ENCODE data around the gene SLC16A9. TPM values are rescaled to one million over a fixed set of nuclear protein-coding genes. Genes with fewer than 3 reads are reported as not detected.
"Not testable (repeated sequence)": the region's sequence is repeated elsewhere in the genome, so short reads cannot be mapped to it uniquely, and the experiment has no call there.

The SLC16A9 gene
- total RNA-seq, 2 donors from 2014 or later: 0.90 to 1.5 TPM

DNA sequence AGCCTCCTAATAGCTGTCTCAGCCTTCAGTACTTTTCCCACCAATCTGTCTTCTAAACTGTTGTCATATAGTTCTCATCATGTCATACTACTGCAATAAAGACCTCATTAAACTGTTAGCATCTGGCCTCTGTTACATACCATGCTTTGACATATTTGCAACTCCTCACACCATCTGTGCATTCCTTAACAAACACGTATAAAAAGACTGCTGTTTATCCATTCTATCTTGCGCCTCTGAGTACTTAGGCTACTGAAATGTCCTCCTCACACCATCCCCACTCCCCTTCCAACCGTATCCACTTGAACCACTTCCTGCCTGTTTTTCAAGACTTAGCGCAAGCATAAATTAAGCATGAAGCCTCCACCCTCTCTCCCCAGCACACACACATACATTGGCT lies 41.6 kb downstream of the SLC16A9 start:
- DNase-seq (ENCODE audit: low spot score): no peak

GRCh38 chr10:59666310-59666709 lies 43.3 kb downstream of the SLC16A9 start:
- Histone ChIP-seq H3K27me3 (no peaks in the 10 kb centered on the region), H3K27ac (no peak overlapping the region), H3K36me3 (no peaks in the 10 kb centered on the region), H3K9me3 (peaks cover 0 to 12% of the 10 kb centered on the region in 2 donors), H3K4me1 (no peaks in the 10 kb centered on the region), H3K4me3 (no peak overlapping the region)
- no peak for DNase-seq (ENCODE audit: low spot score)
- TF ChIP-seq CTCF (IDR thresholded peaks at IDR 0.05): no peak

More for the DNA sequence above, 41.6 kb downstream of the SLC16A9 start:
- no peak for TF ChIP-seq CTCF (IDR thresholded peaks at IDR 0.05)
- Histone ChIP-seq H3K4me1 (no peaks in the 10 kb centered on the region), H3K36me3 (no peaks in the 10 kb centered on the region), H3K4me3 (no peak overlapping the region), H3K9me3 (peaks cover 0 to 12% of the 10 kb centered on the region in 2 donors), H3K27me3 (no peaks in the 10 kb centered on the region), H3K27ac (no peak overlapping the region)

- H3K36me3 ChIP-seq; H3K4me1 ChIP-seq; DNase-seq (ENCODE audit: low spot score); H3K27me3 ChIP-seq; H3K4me3 ChIP-seq; H3K27ac ChIP-seq: not testable (repeated sequence)
- peaks cover 0 to 12% of the 10 kb centered on the region in 2 donors for H3K9me3 ChIP-seq
These were observed 46.4 kb downstream of the SLC16A9 start for GRCh38 chr10:59663213-59663612.

GRCh38 chr10:59657724-59658123 lies 51.9 kb downstream of the SLC16A9 start:
- Histone ChIP-seq H3K36me3 (no peaks in the 10 kb centered on the region), H3K27ac (no peak overlapping the region), H3K9me3 (no peaks in the 10 kb centered on the region), H3K4me1 (no peaks in the 10 kb centered on the region), H3K4me3 (no peak overlapping the region), H3K27me3 (no peaks in the 10 kb centered on the region)
- TF ChIP-seq CTCF (IDR thresholded peaks at IDR 0.05): no peak
- no peak for DNase-seq (ENCODE audit: low spot score)

DNA sequence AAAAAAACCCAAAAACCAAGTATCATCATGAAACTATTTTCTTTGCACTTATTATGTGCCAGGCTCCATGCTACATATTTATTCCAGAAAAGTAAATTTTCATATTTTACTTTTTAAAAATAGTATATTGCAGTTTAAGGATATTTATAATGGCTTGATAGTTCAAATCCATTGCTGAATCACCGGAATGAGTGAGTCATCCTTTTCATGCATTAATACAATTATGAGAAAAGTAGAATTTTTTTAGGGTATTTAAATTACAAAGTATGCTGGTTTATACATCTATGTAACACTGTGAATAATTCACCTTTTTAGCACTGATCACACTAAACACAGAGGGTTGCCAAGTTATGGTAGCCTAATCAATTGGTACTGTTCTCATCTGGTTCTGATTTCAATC lies 54.3 kb downstream of the SLC16A9 start:
- Histone ChIP-seq H3K36me3 (no peaks in the 10 kb centered on the region), H3K27me3 (no peaks in the 10 kb centered on the region)

DNA sequence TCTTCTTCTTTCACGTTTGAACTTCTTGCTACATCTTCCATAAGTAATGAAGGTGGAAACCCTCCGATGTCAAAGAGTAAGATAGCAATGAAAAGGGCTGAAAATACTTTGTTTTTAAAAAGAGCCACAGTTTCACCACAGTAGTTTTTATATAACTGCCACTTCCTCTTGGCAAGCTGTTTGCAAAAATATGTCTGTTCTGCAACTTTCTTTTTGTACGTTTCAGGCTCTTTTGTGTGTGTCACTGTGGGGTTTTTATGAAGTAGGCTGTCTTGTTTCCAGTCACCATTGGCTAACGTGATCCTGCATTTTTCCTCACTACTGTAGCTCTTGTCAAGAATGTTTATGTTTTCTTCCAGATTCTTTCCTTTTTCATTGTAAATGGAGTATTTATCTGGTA lies 55.6 kb downstream of the SLC16A9 start:
- no peak for TF ChIP-seq CTCF (IDR thresholded peaks at IDR 0.05)
- Histone ChIP-seq H3K9me3 (no peaks in the 10 kb centered on the region), H3K27me3 (no peaks in the 10 kb centered on the region), H3K4me1 (no peaks in the 10 kb centered on the region), H3K27ac (no peak overlapping the region), H3K4me3 (no peak overlapping the region), H3K36me3 (no peaks in the 10 kb centered on the region)
- no peak for DNase-seq (ENCODE audit: low spot score)

More for the DNA sequence above, 54.3 kb downstream of the SLC16A9 start:
- DNase-seq (ENCODE audit: low spot score): no peak
- TF ChIP-seq CTCF (IDR thresholded peaks at IDR 0.05): no peak
- H3K27ac ChIP-seq: no peak overlapping the region
- H3K4me3 ChIP-seq: no peak overlapping the region
- H3K4me1 ChIP-seq: no peaks in the 10 kb centered on the region
- no peaks in the 10 kb centered on the region for H3K9me3 ChIP-seq

Data from right atrium auricular region (tissue), 2 donors.